Keratinocyte (primary cell): ENCODE results near the gene FYB1. TPM values are rescaled to one million over a fixed set of nuclear protein-coding genes. Genes with fewer than 3 reads are reported as not detected.

Experiments
- DNase-seq: peaks from one replicate; pipeline ENCODE4 v3.0.0-alpha.2; 2011; ENCODE audit warnings: low read depth, missing footprints, low spot score
- FAIRE-seq: peaks from 2 replicates; lab custom pipeline; 2011; peaks lifted over from hg19 to GRCh38; lab: Jason Lieb, UNC
- H2AFZ ChIP-seq: 2 replicates; pipeline ENCODE4 v1.6.0; 2012; ENCODE audit warnings: low read length, control low read depth, inconsistent platforms; ENCODE audit not compliant: control insufficient read depth
- H3K27ac ChIP-seq: 2 replicates; pipeline ENCODE4 v1.5.1; 2011; ENCODE audit warnings: low read length; ENCODE audit not compliant: control insufficient read depth, insufficient read depth
- H3K27me3 ChIP-seq: 3 replicates; pipeline ENCODE4 v1.6.0; 2011; ENCODE audit warnings: low read length; ENCODE audit not compliant: control insufficient read depth, insufficient read depth; ENCODE audit errors: extremely low read depth
- H3K36me3 ChIP-seq, 2 experiments: 2 replicates in 1 of 2; 3 replicates in 1 of 2; pipeline ENCODE4 v1.5.1; 2011; ENCODE audit warnings: low read length in 2 of 2, mild to moderate bottlenecking in 1 of 2; ENCODE audit not compliant: control insufficient read depth in 2 of 2, insufficient read depth in 2 of 2; ENCODE audit errors: extremely low read depth in 1 of 2
- H3K4me1 ChIP-seq: 3 replicates; pipeline ENCODE4 v1.5.1; 2011; ENCODE audit warnings: low read length; ENCODE audit not compliant: control insufficient read depth, insufficient read depth; ENCODE audit errors: extremely low read depth
- H3K4me2 ChIP-seq: 3 replicates; pipeline ENCODE4 v1.6.0; 2011; ENCODE audit warnings: low read depth, low read length; ENCODE audit not compliant: control insufficient read depth, insufficient read depth; ENCODE audit errors: extremely low read depth
- H3K4me3 ChIP-seq, 3 experiments: fragments of 200-600 bp in 1 of 3; sonication (generic) in 1 of 3; 2 replicates in 2 of 3; 3 replicates in 1 of 3; pipeline ENCODE4 v1.5.1; 2011 to 2016; ENCODE audit warnings: low read length in 3 of 3, mild to moderate bottlenecking in 3 of 3, control low read depth in 2 of 3, inconsistent platforms in 1 of 3, low read depth in 1 of 3, mixed read lengths in 1 of 3, mixed run types in 1 of 3, moderate library complexity in 1 of 3; ENCODE audit not compliant: control insufficient read depth in 2 of 3, insufficient read depth in 2 of 3; ENCODE audit errors: extremely low read depth in 1 of 3
- H3K79me2 ChIP-seq: 2 replicates; pipeline ENCODE4 v1.6.0; 2012; ENCODE audit warnings: low read length; ENCODE audit not compliant: control insufficient read depth, insufficient read depth
- H3K9ac ChIP-seq: 3 replicates; pipeline ENCODE4 v1.6.0; 2011; ENCODE audit warnings: low read length; ENCODE audit not compliant: control insufficient read depth, insufficient read depth; ENCODE audit errors: extremely low read depth
- H3K9me1 ChIP-seq: 3 replicates; pipeline ENCODE4 v1.6.0; 2011; ENCODE audit warnings: low read length; ENCODE audit not compliant: control insufficient read depth, insufficient read depth; ENCODE audit errors: extremely low read depth
- H3K9me3 ChIP-seq: 2 replicates; pipeline ENCODE4 v1.5.1; 2012; ENCODE audit warnings: low read depth, low read length; ENCODE audit not compliant: control insufficient read depth
- H4K20me1 ChIP-seq: 3 replicates; pipeline ENCODE4 v1.6.0; 2011; ENCODE audit warnings: low read length; ENCODE audit not compliant: control insufficient read depth, insufficient read depth; ENCODE audit errors: extremely low read depth
- CTCF ChIP-seq, 3 experiments: IDR thresholded peaks in 1 of 3; conservative IDR thresholded peaks in 1 of 3; optimal IDR thresholded peaks in 1 of 3; 2 replicates in 2 of 3; 3 replicates in 1 of 3; pipeline versions ENCODE3 to v1.5.1; 2011; ENCODE audit warnings: low read length in 3 of 3, mild to moderate bottlenecking in 3 of 3, moderate library complexity in 2 of 3, control low read depth in 1 of 3, inconsistent platforms in 1 of 3; ENCODE audit not compliant: insufficient read depth in 2 of 3; ENCODE audit errors: extremely low read depth in 1 of 3
- EZH2 ChIP-seq: IDR thresholded peaks from one replicate; pipeline ENCODE4 v1.6.1; 2012; ENCODE audit warnings: inconsistent platforms, mild to moderate bottlenecking, low read length, moderate library complexity
- dilution Hi-C: fragments of 300-500 bp; cut with MboI; formaldehyde crosslinking; loops from one replicate; pipeline ENCODE4 v1.7.0; 2020; ENCODE audit warnings: low sequenced_read_pairs; ENCODE audit not compliant: extremely low pct_ligation_motif_present
- polyA plus RNA-seq, 5 experiments: library from polyadenylated mRNA; depleted of rRNA in 3 of 5; stranded (reverse) in 3 of 5; stranded (forward) in 1 of 5; unstranded in 1 of 5; fragments of >200 nt; gene quantifications; 1 replicate in 1 of 5; 2 replicates in 3 of 5; 3 replicates in 1 of 5; pipeline versions ENCODE4 v1.2.1 to v1.2.3, GENCODE V29; 2011 to 2012; ENCODE audit warnings: missing spikeins in 2 of 5, low read depth in 1 of 5, low replicate concordance in 1 of 5

Gene FYB1
- polyA plus RNA-seq, 1 donor (not counting 4 experiments of a cell fraction or from before 2014, with no cell fraction given): 0.29 TPM

GRCh38 chr5:39073767-39074016, 145.7 kb downstream of the FYB1 start:
- TF ChIP-seq CTCF (optimal IDR thresholded peaks at IDR 0.05 in 1 of 3, IDR thresholded peaks at IDR 0.05 in 1 of 3, conservative IDR thresholded peaks at IDR 0.05 in 1 of 3; ENCODE audit: extremely low read depth in 1 of 3, insufficient read depth in 2 of 3, low read length in 3 of 3): no peak
- no peak for TF ChIP-seq EZH2
- no peaks in the 10 kb centered on the region for H3K9me3 ChIP-seq
- dilution Hi-C loops: no loop called here
- H3K27me3 ChIP-seq: no peaks in the 10 kb centered on the region
- peaks cover 54% of the 10 kb centered on the region for H3K79me2 ChIP-seq
- H3K27ac ChIP-seq: peak overlapping the region; percentile 93
- peak overlapping the region; percentile 97 for H3K9ac ChIP-seq
- peaks cover under 1% of the 10 kb centered on the region for H4K20me1 ChIP-seq
- H3K4me2 ChIP-seq: peak overlapping the region; percentile 71
- no peak for DNase-seq
- H3K4me3 ChIP-seq: peak overlapping the region; percentile 77 to 96 (median 90)
- H3K36me3 ChIP-seq: peaks cover 2 to 7% of the 10 kb centered on the region in 2 experiments
- H3K9me1 ChIP-seq: no peaks in the 10 kb centered on the region
- peak overlapping the region; percentile 48 for H2AFZ ChIP-seq
- peaks cover 16% of the 10 kb centered on the region for H3K4me1 ChIP-seq
- no peak for FAIRE-seq

- Histone ChIP-seq H2AFZ (peak overlapping the region; percentile 48), H3K36me3 (peaks cover 2 to 9% of the 10 kb centered on the region in 2 experiments), H3K9ac (peak overlapping the region; percentile 97), H3K4me2 (peak overlapping the region; percentile 71), H3K4me3 (peak overlapping the region; percentile 77 to 96 (median 90)), H3K9me1 (no peaks in the 10 kb centered on the region), H3K4me1 (peaks cover 16% of the 10 kb centered on the region), H4K20me1 (peaks cover 3% of the 10 kb centered on the region), H3K27ac (peak overlapping the region; percentile 93), H3K9me3 (no peaks in the 10 kb centered on the region), H3K27me3 (no peaks in the 10 kb centered on the region), H3K79me2 (peaks cover 60% of the 10 kb centered on the region)
- FAIRE-seq (no peak), DNase-seq (no peak)
- TF ChIP-seq CTCF (optimal IDR thresholded peaks at IDR 0.05 in 1 of 3, IDR thresholded peaks at IDR 0.05 in 1 of 3, conservative IDR thresholded peaks at IDR 0.05 in 1 of 3; ENCODE audit: extremely low read depth in 1 of 3, insufficient read depth in 2 of 3, low read length in 3 of 3) (no peak), EZH2 (no peak)
- dilution Hi-C loops: no loop called here
Measured at GRCh38 chr5:39072925-39073766, 146.2 kb downstream of the FYB1 start.
